ENCODE measurements around the gene IP6K2.

IP6K2 gene

DNA sequence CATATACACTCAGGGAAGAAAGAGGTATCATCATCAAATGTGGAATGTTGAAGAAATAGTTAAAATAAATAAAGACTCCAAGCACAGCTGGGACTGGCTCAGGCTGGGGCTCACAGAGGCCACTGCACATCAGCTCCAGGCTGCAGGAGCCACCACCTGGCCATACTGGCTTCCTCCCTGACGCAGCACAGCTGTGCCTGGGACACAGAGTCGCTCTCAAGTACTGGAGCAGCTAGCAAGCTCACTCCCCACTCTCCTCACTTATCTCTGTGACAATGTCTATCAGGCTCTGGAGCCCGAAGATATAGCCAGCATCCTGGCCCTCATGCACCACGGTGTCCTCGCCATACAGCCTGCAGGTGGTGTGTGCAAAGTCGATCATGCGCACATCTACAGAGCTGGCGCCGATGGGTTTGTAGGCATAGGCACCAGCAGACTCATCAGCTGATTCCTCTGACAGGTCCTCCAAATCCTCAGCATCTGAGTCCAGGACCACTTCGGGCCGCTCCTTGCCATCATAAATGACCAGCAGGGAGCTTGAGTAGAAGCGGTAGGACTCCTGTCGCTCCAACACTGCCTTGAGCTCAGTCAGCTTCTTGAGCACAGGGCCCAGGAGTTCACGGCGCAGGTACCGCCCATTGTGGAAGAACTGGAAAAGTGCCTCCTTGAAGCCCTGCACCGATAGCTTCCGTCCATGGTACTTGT is 28.8 kb downstream of the IP6K2 start:
- DNase-seq: no peak

DNA sequence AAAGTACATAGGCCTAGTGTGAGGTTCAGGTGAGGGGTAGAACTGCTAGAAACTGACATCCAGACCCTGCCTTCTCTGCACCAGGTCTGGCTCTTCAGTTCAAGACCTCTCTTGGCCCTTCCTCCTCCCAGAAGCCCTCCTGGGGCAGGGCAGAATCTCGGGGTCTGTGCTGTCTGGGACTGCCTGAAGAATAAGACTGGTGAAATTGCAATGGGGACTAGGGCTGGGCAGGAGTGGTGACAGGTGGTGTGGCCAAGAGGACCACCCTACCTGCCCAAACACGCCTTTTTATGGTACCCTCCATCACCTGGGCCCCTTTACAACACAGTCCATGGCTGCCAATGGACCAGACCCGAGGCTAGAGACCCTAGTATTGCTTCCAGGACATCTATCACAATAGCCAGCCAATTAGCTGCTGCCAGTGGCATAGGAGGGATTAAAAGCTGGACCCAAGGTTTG is 29.8 kb downstream of the IP6K2 start:
- DNase-seq: no peak

DNA sequence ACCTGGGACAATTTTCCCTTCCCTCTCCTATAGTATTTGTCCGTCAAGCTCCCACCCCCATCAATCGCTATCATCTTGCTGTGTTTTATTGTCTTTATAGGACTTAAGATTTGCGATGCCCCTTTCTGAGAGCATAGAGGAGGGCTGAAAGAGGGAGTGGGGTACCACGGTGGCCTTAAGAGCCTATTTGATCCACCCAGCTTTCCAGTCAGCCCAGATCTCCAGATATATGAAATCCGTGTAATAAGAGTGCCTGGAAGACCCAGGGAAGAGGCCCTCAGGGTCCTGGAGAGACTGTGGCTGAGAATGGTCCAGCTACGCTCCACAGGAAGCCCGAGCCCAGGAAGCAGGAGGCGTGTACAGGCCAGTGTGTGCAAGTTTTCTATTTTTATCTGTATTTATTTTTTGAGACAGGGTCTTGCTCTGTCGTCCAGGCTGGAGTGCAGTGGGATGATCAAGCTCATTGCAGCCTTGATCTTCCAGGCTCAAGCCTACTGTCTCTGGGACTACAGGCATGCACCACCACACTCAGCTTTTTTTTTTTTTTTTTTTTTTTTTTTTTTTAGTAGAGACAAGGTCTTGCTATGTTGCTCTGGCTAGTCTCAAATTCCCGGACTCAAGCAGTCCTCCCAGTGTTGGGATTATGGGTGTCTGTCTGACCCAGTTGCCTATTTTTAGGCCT is 30.3 kb downstream of the IP6K2 start:
- no peak for DNase-seq

DNA sequence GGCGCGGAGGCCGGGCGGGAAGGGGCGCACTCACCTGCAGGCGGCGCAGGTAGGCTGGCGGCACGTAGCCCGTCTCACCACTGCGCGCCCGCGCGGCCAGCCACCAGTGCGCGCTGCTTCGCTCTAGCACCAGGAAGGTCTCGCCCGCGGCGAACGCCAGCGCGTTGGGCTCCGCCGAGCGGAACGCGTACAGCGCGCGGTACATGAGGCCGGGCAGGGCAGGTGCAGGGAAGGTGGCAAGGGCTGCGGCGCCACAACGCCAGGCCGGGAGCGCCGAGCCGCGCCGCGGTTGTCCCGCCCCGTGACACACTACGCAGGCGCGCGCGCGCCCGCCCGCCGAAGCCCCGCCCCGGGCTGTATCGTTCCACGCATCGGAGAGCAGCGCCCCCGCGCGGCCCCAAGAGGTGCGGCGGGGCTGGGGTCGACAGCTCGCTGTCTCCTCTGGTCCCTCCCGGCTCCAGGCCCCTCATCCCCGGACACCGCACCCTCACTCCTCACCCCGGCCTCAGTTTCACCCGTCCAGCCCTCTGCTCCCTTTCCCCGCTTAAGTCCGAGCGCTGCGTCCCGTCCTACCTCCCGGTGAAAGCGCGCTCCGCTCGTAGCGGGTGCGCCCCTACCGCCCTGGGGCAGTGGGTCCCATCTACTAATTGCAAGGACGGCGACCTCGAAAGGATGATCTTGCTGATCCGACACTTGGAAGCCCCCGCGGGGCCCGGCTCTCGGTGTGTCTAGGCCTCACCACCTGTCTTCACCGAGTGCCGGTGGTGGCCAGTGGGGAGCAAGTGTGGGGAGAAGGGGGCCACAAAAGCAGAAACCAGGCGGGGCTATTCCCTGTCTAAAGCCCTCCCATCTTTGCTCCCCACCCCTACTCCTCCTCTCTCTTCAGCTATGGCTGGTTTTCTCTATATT is 31.2 kb downstream of the IP6K2 start, which contains the start of gene NCKIPSD:
NCKIPSD (minus strand) TSS at position 313 of the 909 bp plus-strand sequence; CDS start at position 205, 108 bp downstream.
- peak; percentile 92 for DNase-seq

DNA sequence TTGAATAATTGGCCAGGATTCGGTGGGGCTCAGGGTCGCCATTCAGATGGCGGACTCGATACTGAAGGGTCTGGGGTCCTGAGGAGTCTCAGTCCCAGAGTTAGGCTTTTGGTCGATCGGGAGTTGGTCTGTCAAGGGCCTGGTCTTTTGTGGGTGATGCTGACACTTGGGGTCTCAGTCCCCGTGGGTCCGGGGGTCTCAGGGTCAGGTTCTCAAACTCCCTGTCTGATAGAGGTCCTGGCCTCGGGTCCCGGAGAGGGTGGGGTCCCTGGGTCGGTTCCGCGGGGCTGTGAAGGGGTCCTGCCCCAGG is 31.8 kb downstream of the IP6K2 start:
- DNase-seq: no peak

DNA sequence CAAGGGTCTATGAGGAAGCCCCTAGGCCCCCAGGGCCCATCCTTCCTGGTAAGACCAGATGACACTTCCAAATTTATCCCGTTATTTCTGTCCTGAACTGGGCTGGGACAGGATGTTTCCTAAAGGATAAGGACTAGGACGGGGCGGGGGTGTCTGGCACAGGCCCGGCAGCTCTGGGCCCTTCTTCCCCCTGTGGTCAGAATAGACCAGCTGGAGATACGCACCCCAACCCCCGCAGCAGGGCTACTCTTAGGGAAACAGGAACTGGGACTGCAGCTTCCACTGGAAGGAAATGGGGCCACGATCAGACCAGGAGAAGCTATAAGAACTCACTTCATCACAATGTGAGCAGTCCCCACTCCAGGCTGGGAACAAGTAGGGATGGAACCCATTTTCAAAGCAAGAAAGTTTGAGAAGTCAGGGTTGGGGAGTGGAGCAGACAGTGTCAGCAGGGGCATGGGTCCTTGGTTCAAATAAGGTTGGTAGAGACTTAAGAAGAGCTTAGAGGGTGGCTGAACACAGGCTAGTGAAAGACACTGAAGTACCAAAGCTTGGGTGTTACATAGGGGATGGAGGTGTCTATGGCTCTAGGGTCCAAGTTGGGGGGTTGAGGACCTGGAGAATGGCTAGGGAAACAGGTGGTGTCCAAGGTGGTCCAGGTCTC is 32.4 kb downstream of the IP6K2 start:
- DNase-seq: peak; percentile 48

DNA sequence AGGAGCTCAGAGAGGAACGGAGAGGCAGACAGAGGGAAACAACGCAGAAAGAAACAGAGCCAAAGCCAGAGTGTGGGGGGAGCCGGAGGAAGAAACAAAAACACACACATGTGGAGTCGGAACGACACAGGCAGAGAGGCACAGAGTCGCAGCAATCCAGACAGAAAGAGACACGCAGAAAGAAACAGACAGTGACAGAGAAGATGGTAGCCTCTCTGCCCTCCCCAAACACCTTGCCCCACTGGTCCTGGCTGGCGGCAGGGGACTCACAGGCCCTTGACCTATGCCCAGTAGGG is 33.0 kb downstream of the IP6K2 start:
- DNase-seq: no peak

DNA sequence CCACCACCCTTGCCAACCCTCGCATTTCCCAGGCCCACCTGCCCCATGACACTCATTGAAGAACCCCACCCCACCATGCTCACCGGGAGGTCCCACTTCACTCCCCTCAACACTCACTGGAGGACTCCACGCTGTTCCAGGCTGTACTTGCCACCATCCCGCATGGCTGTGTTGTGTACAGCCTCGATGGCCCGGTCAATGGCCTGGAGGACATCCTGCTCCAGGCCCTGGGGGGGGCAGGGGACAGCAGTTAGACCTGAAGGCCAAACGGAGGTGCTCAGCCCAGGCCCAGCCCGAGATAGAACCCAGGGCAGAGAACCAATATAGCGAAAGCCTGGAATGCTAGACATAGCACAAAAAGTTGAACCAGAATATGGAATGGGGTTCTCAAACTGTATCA is 34.2 kb downstream of the IP6K2 start:
- DNase-seq: no peak

DNA sequence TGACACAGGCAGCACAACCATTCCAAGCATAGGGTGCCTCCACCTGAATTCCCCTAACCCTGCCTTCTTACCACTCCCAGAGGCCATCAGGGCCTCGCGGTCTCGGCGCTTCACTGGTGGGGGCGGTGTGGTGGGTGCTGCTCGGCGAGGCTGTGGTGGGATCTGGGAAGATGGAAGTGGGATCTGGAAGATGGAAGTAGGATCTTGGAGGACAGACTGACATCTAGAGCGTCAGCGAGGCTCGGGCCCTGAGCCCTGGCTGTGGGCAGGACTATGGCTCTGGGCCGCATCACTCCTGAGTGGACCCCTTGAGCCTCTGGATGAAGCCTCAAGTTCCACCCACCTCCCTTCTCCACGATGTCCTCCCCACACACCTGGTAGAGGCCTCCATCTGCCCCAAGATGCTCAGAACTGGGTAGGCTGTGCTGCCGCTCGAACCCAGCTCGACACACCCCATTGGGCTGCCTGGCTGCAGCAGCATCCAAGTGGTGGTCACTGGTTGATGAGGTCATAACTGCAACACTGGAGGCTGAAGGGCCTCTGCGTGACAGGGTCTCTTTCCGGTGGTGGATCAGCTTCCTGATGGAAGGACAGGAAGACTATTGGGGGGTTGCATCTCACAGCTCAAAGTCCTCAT is 34.9 kb downstream of the IP6K2 start:
- DNase-seq: no peak

DNA sequence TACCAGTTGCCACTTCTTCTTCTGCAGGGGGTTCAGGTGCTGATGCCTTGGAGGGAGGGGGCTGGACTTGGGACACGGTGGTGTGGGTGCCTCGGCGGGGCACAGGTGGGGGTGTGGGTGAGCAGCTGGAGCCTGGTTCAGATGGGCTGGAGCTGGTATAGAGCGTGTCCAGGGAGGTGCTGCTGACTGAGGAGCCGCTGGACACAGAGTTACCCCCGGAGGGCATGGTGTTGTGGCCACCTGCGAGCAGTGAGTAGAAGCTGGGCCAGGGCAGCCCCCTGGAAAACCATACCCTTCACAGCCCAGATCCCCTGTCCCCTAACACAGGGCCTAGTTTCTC is 35.5 kb downstream of the IP6K2 start:
- DNase-seq: no peak

DNA sequence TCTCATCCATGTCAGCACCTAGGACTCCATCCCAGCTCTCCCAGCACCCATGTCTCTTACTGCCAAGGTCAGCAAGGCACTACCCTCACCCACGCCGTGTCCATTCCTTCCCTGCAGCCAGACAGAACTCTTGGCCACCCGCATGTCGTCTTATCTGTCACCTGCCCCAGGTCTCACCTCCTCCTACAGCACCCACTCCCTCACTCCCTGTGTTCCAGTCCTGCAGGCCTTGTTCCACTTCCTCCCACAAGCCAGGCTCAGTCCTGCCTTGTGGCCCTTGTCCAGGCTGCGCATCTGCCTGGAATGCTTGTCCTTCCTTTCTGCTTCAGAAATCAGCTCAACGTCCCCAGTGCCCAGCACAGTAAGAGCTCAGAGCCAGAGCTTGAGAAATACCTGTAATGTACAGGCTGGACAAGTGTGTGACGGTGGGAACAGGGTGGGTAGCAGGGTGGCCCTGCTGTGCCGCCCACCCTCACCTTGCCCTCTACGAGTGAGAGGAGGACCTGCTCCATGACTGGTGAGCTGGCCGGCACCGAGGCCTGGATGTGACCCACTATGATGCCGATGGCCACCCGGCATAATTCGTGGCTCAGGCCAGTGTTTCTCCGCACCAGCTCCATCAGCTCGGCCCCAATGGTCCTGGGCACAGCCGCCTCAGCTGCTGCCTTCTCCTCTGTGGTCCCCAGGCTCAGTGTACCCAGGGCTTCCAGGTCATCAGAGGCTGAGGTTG is 36.0 kb downstream of the IP6K2 start:
- no peak for DNase-seq

DNA sequence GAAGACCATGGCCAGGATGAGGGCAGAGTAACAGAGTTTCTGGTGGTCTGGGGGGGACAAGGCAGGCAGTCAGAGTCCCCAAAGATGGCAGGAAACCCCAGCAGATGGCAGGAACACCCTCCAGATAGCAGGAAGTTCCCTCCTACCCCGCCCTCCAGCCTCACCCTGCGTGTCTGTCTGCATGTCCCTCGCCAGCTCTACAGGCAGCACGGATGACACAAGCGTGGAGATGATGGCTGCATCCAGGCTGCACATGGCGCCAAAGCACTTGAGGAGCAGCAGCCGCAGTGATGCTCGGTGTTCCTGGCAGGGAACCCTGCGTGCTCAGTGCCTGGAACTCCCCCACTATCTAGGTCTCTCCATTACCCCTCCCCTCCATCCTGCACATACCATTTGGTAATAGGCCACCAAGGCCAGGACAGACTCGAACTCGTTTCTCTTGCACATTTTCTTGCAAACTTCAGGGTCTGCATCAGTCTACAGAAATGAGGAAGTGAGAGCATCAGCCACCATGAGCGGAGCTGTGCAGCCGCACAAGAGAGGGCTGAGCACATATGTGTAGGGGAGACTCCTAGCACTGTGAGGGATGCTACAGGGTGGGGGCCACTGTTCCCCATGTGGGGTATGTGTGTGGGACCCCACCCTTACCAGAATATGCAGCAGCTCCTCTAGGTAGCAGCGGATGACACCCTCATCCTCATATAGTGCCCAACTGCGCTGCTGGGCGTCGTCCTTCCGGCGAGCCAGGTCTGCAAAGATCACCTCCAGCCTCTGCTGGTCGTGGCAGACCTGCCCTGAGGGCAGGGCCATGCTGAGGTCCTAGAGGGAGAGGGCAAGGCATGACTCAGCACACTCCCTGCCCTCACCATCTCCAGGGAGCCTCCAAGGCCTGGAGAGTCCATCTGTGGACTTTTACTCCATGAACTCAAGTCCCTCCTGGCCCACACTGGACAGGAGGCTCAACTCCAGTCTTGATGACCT is 37.3 kb downstream of the IP6K2 start:
- peak; percentile 44 for DNase-seq

DNA sequence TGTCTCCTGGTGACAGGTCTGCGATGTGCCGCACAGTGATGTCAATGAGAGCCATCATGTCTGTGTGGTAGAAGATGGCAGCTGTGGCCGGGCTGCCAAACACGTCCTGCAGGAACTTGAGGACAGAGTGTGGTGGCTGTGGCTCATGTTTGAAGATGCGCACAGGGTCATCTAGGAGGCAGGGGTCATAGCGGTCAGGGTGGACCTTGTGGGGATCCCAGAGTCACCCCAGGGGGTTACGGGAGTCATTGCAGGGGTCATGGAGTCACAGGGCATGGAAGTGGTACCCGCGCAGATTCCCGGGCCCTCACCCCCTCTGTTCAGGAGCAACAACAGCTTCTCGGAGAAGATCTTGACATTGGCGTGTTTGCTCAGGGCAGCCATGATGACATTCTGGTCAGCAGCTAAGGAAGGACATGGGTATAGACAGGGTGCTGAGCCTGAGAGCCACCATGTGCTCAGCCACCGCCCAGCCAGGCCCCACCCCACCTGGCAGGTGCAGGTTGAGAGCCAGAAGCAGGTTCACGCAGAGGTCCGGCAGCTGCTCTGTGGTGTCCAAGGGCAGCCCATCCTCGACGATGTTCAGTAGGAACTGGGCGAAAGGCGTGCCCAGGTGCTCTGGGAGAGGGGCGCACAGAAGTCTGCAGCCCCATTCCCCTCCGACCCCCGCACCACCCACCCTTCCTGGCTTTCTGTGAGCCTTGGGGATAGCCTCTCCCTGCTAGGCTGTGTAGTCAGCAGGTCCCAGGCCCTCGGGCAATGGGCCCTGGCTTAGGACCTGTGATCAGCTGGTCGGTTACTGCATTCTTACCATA is 38.2 kb downstream of the IP6K2 start:
- DNase-seq: no peak

DNA sequence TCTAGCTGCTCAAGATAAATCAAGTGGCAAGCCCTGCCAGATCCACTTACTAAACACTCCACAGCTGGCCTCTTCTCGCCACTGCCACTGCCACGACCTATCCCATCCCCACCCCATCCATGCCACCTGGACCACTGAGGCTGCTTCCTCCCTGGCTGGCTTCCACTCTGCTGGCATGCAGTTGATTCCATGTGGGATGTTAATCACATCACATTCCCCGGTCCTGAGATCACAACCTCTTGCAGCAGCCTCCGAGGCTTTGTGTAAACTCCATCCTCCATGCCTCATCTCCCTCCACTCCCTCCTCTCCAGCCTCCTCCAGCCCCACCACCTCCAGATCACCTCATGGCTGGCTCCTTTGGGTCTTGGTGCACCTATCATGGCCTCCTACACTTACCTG is 39.0 kb downstream of the IP6K2 start:
- DNase-seq: no peak

DNA sequence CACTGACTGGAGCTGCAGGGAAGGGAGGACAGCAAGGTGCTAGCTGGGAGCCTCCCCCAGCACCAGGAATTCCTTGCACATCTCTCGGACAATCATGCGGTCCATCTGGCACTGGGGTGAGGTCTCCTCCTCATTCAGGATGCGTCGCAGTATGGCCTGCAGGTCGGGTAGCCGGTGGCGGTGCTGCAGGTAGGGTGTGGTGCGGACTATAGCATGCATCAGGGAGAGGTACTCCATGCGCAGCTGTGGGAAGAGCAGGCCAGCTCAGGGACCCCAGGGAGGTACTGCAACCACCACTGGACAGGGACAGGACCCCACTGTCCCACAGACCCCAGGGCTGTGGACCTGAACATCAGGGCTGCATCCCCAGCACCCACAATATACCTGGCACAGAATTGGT is 42.5 kb downstream of the IP6K2 start:
- DNase-seq: no peak

DNA sequence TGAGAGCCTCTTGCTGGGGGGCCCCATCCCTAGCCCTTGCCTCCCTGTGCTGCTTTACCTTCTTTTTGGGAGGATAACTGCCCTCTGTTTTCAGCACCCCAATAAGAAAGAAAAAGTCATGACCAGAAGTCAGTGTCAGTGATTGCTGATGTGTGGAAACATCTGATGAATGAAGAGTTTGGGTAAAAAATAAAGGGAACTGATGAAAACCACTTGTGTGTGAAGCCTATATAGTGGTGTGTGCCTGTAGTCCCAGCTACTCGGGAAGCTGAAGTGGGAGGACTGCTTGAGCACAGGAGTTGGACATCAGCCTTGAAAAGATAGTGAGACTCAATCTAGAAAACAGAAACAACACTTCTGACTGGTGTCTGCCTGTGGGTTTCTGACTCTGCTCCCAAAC is 44.5 kb downstream of the IP6K2 start:
- no peak for DNase-seq

DNA sequence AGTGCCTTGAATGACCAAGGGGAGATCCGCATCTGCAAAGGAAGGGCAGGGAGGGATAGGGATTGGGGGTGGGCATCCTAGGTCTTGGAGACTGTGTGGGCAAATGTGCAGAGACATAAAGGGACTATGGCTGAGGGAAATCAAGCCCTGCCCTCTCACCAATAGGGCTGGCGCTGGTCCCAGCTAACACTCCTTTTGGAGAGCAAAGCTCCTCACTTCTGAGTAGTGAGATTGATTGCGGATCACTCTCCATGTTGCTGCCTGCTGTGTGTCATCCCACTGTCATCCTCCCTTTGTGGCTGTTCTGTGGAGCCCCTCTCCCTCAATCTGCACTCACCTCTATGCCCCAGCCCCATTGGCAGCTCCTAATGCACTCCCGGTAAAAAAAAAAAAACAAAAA is 52.1 kb downstream of the IP6K2 start:
- no peak for DNase-seq

DNA sequence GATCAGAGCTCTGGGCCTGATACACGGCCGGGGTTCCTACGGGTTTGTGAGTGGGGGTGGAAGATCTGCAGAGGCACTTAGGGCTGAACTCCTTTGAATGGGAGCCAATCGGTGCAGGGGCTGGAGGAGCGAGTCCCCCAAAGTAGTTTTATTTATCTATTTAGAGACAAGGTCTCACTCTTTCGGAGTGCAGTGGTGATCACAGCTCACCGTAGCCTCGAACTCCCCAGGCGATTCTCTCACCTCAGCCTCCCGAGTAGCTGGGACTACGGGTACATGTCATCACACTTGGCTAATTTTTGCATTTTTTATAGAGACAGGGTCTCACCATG is 52.7 kb downstream of the IP6K2 start:
- no peak for DNase-seq

DNA sequence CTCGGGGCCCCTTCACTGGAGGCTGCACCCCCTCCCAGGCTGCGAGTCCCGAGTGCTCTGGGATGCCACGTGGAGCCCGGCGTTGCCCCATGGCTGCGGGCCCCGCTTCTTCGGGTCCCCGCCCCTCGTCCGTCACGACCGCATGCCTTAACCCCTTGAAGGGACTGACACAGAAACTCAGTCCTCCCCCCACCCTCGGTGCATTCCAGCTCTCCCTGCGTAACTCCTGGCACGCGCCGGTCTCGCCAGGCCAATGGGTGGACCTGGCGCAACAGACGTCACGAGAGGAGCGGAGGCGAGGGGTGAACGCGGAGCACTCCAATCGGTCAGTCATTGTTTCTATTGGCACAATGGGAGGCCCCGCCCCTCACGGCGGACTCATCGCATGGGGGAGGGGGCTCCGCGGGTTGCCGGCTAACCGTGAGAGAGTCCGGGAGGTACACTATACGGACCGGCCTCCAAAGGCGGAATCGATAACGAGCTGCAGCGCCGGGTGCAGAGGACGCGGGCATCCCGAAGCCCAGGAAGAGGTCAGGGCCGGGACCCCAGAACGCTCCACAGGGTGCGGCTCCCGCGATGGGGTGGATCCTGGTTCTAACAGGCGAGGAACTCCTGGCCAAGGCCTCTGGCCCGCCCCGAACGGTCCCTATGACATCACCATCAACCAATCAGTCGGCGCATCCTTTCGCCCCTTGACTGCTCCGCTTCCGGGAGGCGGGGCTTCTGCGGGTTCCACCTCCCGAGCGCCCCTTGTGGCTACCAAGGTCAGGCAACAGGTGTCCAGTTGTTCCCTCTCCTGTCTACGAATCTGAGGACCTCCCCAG is 53.3 kb downstream of the IP6K2 start:
- DNase-seq: peak; percentile 99
